GM23248 (cell line): ENCODE measurements around the gene CXCL5.

ENCODE experiments used
- EZH2 ChIP-seq: fragments of 200-600 bp; sonication (generic); IDR thresholded peaks from 2 replicates; pipeline ENCODE4 v1.6.1; 2018; ENCODE audit warnings: antibody characterized with exemption, mild to moderate bottlenecking; ENCODE audit not compliant: insufficient read depth, poor library complexity, severe bottlenecking
- EZH2phosphoT487 ChIP-seq: fragments of 200-600 bp; sonication (generic); IDR thresholded peaks from 2 replicates; pipeline ENCODE4 v1.6.1; 2018; ENCODE audit warnings: antibody characterized with exemption, moderate library complexity, mild to moderate bottlenecking, low read depth; ENCODE audit not compliant: insufficient read depth

- TF ChIP-seq EZH2, result no peak
- no peak for TF ChIP-seq EZH2phosphoT487
Measured at GRCh38 chr4:73990988-73991741, 7.3 kb downstream of the CXCL5 start.
